GM19193 (cell line): ENCODE data around the gene WNK1.

ENCODE experiments used
- POLR2A ChIP-seq: IDR thresholded peaks from 4 replicates; pipeline ENCODE4 v1.6.1; 2011; ENCODE audit not compliant: insufficient read depth, insufficient read length; ENCODE audit errors: extremely low read depth

The WNK1 gene

GRCh38 chr12:793711-794110, 41.3 kb downstream of the WNK1 start:
- TF ChIP-seq POLR2A = no peak

- no peak for TF ChIP-seq POLR2A
Measured at GRCh38 chr12:795305-795704, 42.9 kb downstream of the WNK1 start.

GRCh38 chr12:800401-800800, 48.0 kb downstream of the WNK1 start:
- no peak for TF ChIP-seq POLR2A

- TF ChIP-seq POLR2A = no peak
Measured at GRCh38 chr12:802242-803120, 50.1 kb downstream of the WNK1 start.

GRCh38 chr12:805022-805632, 52.7 kb downstream of the WNK1 start:
- TF ChIP-seq POLR2A = no peak

GRCh38 chr12:806200-806791, 53.9 kb downstream of the WNK1 start:
- no peak for TF ChIP-seq POLR2A

- TF ChIP-seq POLR2A = no peak
Measured at GRCh38 chr12:807041-807735, 54.8 kb downstream of the WNK1 start.

- TF ChIP-seq POLR2A = no peak
Measured at GRCh38 chr12:810116-810515, 57.7 kb downstream of the WNK1 start.

GRCh38 chr12:810671-811415, 58.5 kb downstream of the WNK1 start:
- TF ChIP-seq POLR2A = no peak

- TF ChIP-seq POLR2A = no peak
Measured at GRCh38 chr12:812950-813349, 60.6 kb downstream of the WNK1 start.

GRCh38 chr12:817941-818600, 65.7 kb downstream of the WNK1 start:
- TF ChIP-seq POLR2A = no peak

GRCh38 chr12:818733-819132, 66.4 kb downstream of the WNK1 start:
- no peak for TF ChIP-seq POLR2A

- TF ChIP-seq POLR2A = no peak
Measured at GRCh38 chr12:820336-820735, 68.0 kb downstream of the WNK1 start.
